NCI-H2081 treated with DMSO at 0.1 percent for 48 hours (cell line): ENCODE data around the gene TBC1D25.
"Not testable (repeated sequence)": the region's sequence is repeated elsewhere in the genome, so short reads cannot be mapped to it uniquely, and the experiment has no call there.

Experiments used
- DNase-seq: peaks from one replicate; lab custom pipeline; 2025; lab: John Stamatoyannopoulos, UW

TBC1D25 gene

GRCh38 chrX:48515842-48516241 is 23.7 kb upstream of the TBC1D25 start:
- no peak for DNase-seq

GRCh38 chrX:48516285-48516684 is 23.2 kb upstream of the TBC1D25 start:
- no peak for DNase-seq

- DNase-seq, result no peak
Measured at GRCh38 chrX:48516987-48517386, 22.5 kb upstream of the TBC1D25 start.

GRCh38 chrX:48519481-48519880 is 20.0 kb upstream of the TBC1D25 start:
- not testable (repeated sequence) for DNase-seq

- no peak for DNase-seq
Measured at GRCh38 chrX:48520455-48520854, 19.1 kb upstream of the TBC1D25 start.

GRCh38 chrX:48520976-48521352 is 18.6 kb upstream of the TBC1D25 start:
- DNase-seq, result no peak

GRCh38 chrX:48521353-48522243 is 17.9 kb upstream of the TBC1D25 start, which contains the start of gene EBP:
TSS of gene EBP (plus strand) at chrX:48521808. CDS start at chrX:48523772, 1,964 bp downstream.
- DNase-seq, result peak; percentile 84

- no peak for DNase-seq
Measured at GRCh38 chrX:48522291-48522690, 17.2 kb upstream of the TBC1D25 start.

GRCh38 chrX:48523682-48524081 is 15.8 kb upstream of the TBC1D25 start:
- DNase-seq, result no peak

- not testable (repeated sequence) for DNase-seq
Measured at GRCh38 chrX:48525853-48526252, 13.7 kb upstream of the TBC1D25 start.

- no peak for DNase-seq
Measured at GRCh38 chrX:48530736-48531135, 8.8 kb upstream of the TBC1D25 start.

- DNase-seq, result no peak
Measured at GRCh38 chrX:48531358-48531959, 8.1 kb upstream of the TBC1D25 start.

GRCh38 chrX:48532161-48532560 is 7.4 kb upstream of the TBC1D25 start:
- DNase-seq, result no peak

GRCh38 chrX:48533165-48533564 is 6.3 kb upstream of the TBC1D25 start:
- DNase-seq, result no peak

- no peak for DNase-seq
Measured at GRCh38 chrX:48538641-48539344, 721 bp upstream of the TBC1D25 start.

GRCh38 chrX:48540028-48540375 is 488 bp downstream of the TBC1D25 start:
- no peak for DNase-seq

- DNase-seq, result no peak
Measured at GRCh38 chrX:48540480-48540879, 966 bp downstream of the TBC1D25 start.

- no peak for DNase-seq
Measured at GRCh38 chrX:48541140-48541814, 1.8 kb downstream of the TBC1D25 start.

- no peak for DNase-seq
Measured at GRCh38 chrX:48548871-48549270, 9.4 kb downstream of the TBC1D25 start.

GRCh38 chrX:48555731-48556325 is 16.3 kb downstream of the TBC1D25 start:
- DNase-seq, result not testable (repeated sequence)

GRCh38 chrX:48558271-48558670 is 18.8 kb downstream of the TBC1D25 start:
- DNase-seq, result no peak

GRCh38 chrX:48559636-48560035 is 20.1 kb downstream of the TBC1D25 start:
- DNase-seq, result no peak
